IPS-18a (cell line): ENCODE results near the gene SLF2.

Experiments
- H3K27ac ChIP-seq: one replicate; pipeline ENCODE4 v1.5.1; 2013; ENCODE audit warnings: low read length
- H3K27me3 ChIP-seq: one replicate; pipeline ENCODE4 v1.6.1; 2013; ENCODE audit warnings: mild to moderate bottlenecking, low read length; ENCODE audit not compliant: control insufficient read depth, insufficient read depth
- H3K36me3 ChIP-seq: one replicate; pipeline ENCODE4 v1.6.1; 2013; ENCODE audit warnings: low read depth, low read length; ENCODE audit not compliant: control insufficient read depth
- H3K4me1 ChIP-seq: one replicate; pipeline ENCODE4 v1.6.1; 2013; ENCODE audit warnings: low read depth, low read length; ENCODE audit not compliant: control insufficient read depth
- H3K4me3 ChIP-seq: one replicate; pipeline ENCODE4 v1.5.1; 2013; ENCODE audit warnings: low read length
- H3K9ac ChIP-seq: one replicate; pipeline ENCODE4 v1.6.1; 2013; ENCODE audit warnings: mild to moderate bottlenecking, low read length, moderate library complexity
- H3K9me3 ChIP-seq: one replicate; pipeline ENCODE4 v1.6.1; 2013; ENCODE audit warnings: low read depth, low read length; ENCODE audit not compliant: control insufficient read depth

SLF2 gene

GRCh38 chr10:100872034-100872791 lies 40.5 kb upstream of the SLF2 start:
- Histone ChIP-seq H3K36me3 (no peaks in the 10 kb centered on the region), H3K9me3 (no peaks in the 10 kb centered on the region), H3K4me3 (no peak overlapping the region), H3K4me1 (peaks cover 8% of the 10 kb centered on the region), H3K27me3 (peaks cover 43% of the 10 kb centered on the region), H3K27ac (no peak overlapping the region), H3K9ac (no peak overlapping the region)

DNA sequence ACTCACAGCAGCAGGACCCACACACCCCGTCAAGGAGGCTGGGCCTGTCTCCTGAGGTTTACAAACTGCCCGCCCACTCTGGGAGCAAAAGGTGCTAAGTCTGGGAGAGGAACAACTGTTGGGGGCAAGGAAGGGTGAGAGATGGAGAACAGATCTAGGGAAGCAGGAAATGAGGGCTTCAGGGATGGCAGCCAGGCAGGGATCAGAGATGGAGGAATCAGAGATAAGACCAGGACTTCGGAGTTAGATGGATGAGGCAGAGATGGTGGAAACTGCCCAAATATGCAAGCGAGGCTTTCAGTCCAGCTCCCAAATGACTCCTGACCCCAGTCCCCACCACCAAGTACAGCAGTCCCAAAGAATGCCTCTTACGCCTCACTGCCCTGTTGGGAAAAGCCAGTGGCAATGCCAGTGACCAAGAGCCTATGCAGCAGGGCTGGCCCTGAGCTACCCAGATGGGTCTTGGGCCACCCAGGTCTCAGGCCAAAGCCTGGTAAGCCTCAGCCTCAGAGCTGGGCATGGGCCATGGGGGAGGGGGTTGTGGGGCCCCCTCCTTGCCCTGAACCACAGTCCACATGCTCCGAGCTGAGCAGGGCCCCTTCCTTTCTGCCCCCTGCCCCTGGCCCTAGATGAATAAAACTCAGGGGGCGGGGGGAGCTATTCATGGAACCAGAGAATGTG lies 39.5 kb upstream of the SLF2 start:
- no peak overlapping the region for H3K9ac ChIP-seq
- H3K36me3 ChIP-seq, result no peaks in the 10 kb centered on the region
- H3K27ac ChIP-seq, result no peak overlapping the region
- H3K4me3 ChIP-seq, result no peak overlapping the region
- no peaks in the 10 kb centered on the region for H3K9me3 ChIP-seq
- peaks cover 8% of the 10 kb centered on the region for H3K4me1 ChIP-seq
- H3K27me3 ChIP-seq, result peaks cover 43% of the 10 kb centered on the region

GRCh38 chr10:100873827-100874326 lies 38.9 kb upstream of the SLF2 start:
- no peaks in the 10 kb centered on the region for H3K9me3 ChIP-seq
- no peak overlapping the region for H3K4me3 ChIP-seq
- peaks cover 45% of the 10 kb centered on the region for H3K27me3 ChIP-seq
- H3K4me1 ChIP-seq, result peaks cover 8% of the 10 kb centered on the region
- H3K9ac ChIP-seq, result no peak overlapping the region
- H3K36me3 ChIP-seq, result no peaks in the 10 kb centered on the region
- no peak overlapping the region for H3K27ac ChIP-seq

GRCh38 chr10:100874702-100875483 lies 37.9 kb upstream of the SLF2 start:
- no peaks in the 10 kb centered on the region for H3K9me3 ChIP-seq
- H3K9ac ChIP-seq, result no peak overlapping the region
- H3K4me3 ChIP-seq, result no peak overlapping the region
- H3K4me1 ChIP-seq, result peaks cover 8% of the 10 kb centered on the region
- no peaks in the 10 kb centered on the region for H3K36me3 ChIP-seq
- peaks cover 42% of the 10 kb centered on the region for H3K27me3 ChIP-seq
- no peak overlapping the region for H3K27ac ChIP-seq

DNA sequence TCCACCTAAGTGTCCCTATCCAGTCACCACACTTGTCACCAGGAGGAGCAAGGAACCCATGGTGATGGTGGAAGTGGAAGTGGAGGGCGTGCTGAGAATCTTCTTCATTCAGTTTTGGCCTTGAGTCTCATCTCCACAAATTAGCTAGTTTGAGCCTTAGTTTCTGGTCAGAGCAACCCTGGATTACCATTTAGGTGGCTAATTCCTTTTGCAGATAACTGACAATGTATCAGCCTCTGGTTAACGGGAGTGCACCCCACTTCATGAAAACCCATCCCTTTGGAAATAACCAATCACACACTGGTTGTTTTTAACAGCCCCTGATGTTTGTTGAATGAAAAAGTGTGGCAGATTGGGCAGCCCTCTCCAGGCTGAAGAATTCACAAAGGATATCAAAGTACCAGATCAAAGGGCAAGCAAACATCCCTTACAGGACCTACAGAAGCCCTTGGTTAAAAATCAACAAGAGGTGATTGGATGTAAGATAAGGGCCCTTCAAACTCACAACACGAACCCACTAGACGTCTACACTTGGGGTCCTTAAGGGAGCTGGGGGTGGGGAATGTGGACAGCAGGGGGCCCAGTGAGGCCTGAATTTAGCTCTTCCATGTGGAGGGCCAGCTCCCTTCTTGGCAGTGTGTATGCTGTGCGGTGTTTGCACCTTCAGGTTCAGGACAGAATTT lies 37.1 kb upstream of the SLF2 start:
- no peaks in the 10 kb centered on the region for H3K36me3 ChIP-seq
- H3K4me3 ChIP-seq, result no peak overlapping the region
- peaks cover 42% of the 10 kb centered on the region for H3K27me3 ChIP-seq
- no peak overlapping the region for H3K9ac ChIP-seq
- peaks cover 8% of the 10 kb centered on the region for H3K4me1 ChIP-seq
- no peaks in the 10 kb centered on the region for H3K9me3 ChIP-seq
- H3K27ac ChIP-seq, result no peak overlapping the region

DNA sequence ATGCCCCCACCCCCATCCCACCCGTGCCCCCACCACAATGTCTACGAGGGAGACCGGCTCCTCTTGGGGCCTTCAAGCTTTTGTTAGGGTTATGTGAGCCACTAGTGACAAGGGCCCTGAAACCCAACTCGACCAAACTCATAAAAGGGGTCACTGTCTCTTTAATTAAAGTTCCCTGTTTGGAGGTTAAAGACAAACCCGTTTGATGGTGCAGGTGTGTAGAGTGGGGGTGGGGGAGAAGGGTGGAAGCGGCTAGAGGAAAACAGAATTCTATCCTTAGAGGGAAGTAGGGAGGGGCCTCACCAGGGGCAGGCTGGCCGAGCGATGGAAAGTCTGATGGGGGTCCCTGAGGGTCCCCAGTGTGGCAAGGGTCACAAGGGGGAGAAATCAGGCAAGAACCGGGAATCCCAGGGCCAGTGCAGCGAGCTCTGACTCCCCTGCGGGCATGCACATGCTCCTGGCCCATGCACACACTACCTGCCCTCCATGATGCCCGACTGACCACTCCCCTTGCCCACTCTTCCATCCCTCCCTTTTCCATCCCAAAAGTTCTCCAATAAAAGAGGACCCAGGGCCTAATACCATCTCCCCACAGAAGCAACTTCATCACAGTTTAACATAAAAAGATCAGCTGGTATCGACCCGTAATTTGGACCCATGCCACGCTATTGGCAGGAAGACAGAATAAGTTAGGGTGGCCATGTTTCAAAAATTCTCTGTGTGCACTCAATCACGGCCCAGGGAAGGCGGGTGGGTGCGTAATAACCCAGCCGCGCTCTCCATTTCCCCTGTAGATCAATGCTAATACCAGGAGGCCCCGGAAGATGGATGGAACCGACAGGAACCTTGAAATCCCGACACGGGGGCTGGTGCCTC lies 35.9 kb upstream of the SLF2 start:
- Histone ChIP-seq H3K9ac (no peak overlapping the region), H3K36me3 (no peaks in the 10 kb centered on the region), H3K27me3 (peaks cover 39% of the 10 kb centered on the region), H3K4me3 (no peak overlapping the region), H3K9me3 (no peaks in the 10 kb centered on the region), H3K27ac (no peak overlapping the region), H3K4me1 (peaks cover 8% of the 10 kb centered on the region)

- Histone ChIP-seq H3K27ac (no peak overlapping the region), H3K36me3 (no peaks in the 10 kb centered on the region), H3K4me1 (peaks cover 8% of the 10 kb centered on the region), H3K4me3 (no peak overlapping the region), H3K9me3 (no peaks in the 10 kb centered on the region), H3K9ac (no peak overlapping the region), H3K27me3 (peaks cover 39% of the 10 kb centered on the region)
Observed at GRCh38 chr10:100877461-100877850, 35.3 kb upstream of the SLF2 start.

DNA sequence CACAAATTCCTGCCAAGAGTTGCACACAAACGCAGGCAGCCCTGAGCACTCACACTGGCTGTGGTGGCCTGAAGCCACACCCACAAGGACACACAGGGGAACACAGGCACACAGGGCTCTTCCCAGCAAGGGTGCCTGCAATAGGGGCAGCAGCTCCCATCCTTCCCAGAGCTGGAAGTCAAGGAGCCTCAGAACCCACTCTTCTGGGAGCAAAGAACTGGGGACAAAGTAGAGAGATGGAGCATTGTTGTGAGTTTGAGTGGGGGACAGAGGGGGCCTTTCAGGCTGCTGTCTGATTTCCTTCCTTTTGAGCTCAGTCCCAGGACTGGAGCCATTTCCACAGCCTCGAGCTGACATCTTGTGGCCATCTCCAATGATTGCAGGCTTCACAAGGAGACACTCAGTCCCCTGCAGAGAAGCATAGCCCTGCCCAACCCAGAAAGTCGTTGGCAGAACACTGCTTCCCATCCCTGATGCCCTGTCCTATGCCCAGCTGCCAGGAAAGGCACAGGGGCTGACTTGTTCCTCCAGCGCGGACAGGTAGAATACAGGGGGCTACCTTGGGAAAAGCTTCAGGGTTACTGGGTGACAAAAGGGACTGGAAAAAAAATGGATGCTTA lies 34.4 kb upstream of the SLF2 start:
- Histone ChIP-seq H3K4me3 (no peak overlapping the region), H3K27ac (no peak overlapping the region), H3K9ac (no peak overlapping the region), H3K4me1 (peaks cover 8% of the 10 kb centered on the region), H3K9me3 (no peaks in the 10 kb centered on the region), H3K36me3 (no peaks in the 10 kb centered on the region), H3K27me3 (peaks cover 30% of the 10 kb centered on the region)

- Histone ChIP-seq H3K27me3 (peaks cover 25% of the 10 kb centered on the region), H3K9me3 (no peaks in the 10 kb centered on the region), H3K27ac (no peak overlapping the region), H3K4me1 (no peaks in the 10 kb centered on the region), H3K4me3 (no peak overlapping the region), H3K36me3 (no peaks in the 10 kb centered on the region), H3K9ac (no peak overlapping the region)
Observed at GRCh38 chr10:100879741-100880360, 32.9 kb upstream of the SLF2 start.
